ENCODE measurements around the gene ZNF579. TPM values are rescaled to one million over a fixed set of nuclear protein-coding genes. Genes with fewer than 3 reads are reported as not detected.

ZNF579 gene
- under 1 TPM in 2 of 3 donors, not detected in 1; 0.19 to 0.64 TPM for polyA plus RNA-seq

GRCh38 chr19:55580628-55581144, at the start of gene ZNF579:
TSS of gene ZNF579 (minus strand) at chr19:55580848. CDS start at chr19:55579639, 1,209 bp downstream.
- Mint-ChIP-seq H3K36me3 (peaks cover 4 to 14% (median 14%) of the 10 kb centered on the region in 3 donors), H3K9me3 (no peaks in the 10 kb centered on the region), H3K27me3 (ENCODE audit: low read depth in 3 of 3) (peaks cover 8 to 9% (median 9%) of the 10 kb centered on the region in 3 donors), H3K4me1 (peaks cover 28% of the 10 kb centered on the region in 2 donors), H3K27ac (peak within 1 kb of the TSS; percentile 91 to 95 (median 94)), H3K4me3 (peak within 1 kb of the TSS; percentile 87 to 97 (median 93))
- DNase-seq = peak; percentile 69 to 74 (median 73)

- DNase-seq = peak in 1 of 3 donors; percentile 13
Observed at GRCh38 chr19:55626350-55626749, 45.7 kb upstream of the ZNF579 start.

GRCh38 chr19:55625004-55625326, 44.3 kb upstream of the ZNF579 start:
- Mint-ChIP-seq H3K4me3 (peak overlapping the region; percentile 85 to 94 (median 88)), H3K4me1 (peaks cover 22 to 28% of the 10 kb centered on the region in 2 donors)
- DNase-seq = no peak

More at GRCh38 chr19:55626350-55626749, 45.7 kb upstream of the ZNF579 start:
- H3K27me3 Mint-ChIP-seq (ENCODE audit: low read depth in 3 of 3) = peaks cover 5 to 10% (median 8%) of the 10 kb centered on the region in 3 donors
- H3K36me3 Mint-ChIP-seq = peaks cover 0 to 4% (median 4%) of the 10 kb centered on the region in 3 donors
- peaks cover 15 to 20% of the 10 kb centered on the region in 2 donors for H3K4me1 Mint-ChIP-seq
- peak overlapping the region in 1 of 6 donors; percentile 29 for H3K27ac Mint-ChIP-seq
- H3K4me3 Mint-ChIP-seq = peak overlapping the region in 1 of 5 donors; percentile 29
- H3K9me3 Mint-ChIP-seq = no peaks in the 10 kb centered on the region

GRCh38 chr19:55624109-55625003, 43.7 kb upstream of the ZNF579 start, which contains the start of gene ZNF784:
TSS of gene ZNF784 (minus strand) at chr19:55624566. CDS start at chr19:55624561, 5 bp downstream.
- peak; percentile 92 to 94 (median 93) for DNase-seq
- Mint-ChIP-seq H3K9me3 (no peaks in the 10 kb centered on the region), H3K27ac (peak within 1 kb of the TSS; percentile 80 to 98 (median 96)), H3K4me3 (peak within 1 kb of the TSS; percentile 85 to 94 (median 88)), H3K36me3 (peaks cover 0 to 4% (median 4%) of the 10 kb centered on the region in 3 donors), H3K4me1 (peaks cover 22 to 28% of the 10 kb centered on the region in 2 donors), H3K27me3 (ENCODE audit: low read depth in 3 of 3) (peaks cover 5 to 10% (median 8%) of the 10 kb centered on the region in 3 donors)

More at GRCh38 chr19:55625004-55625326, 44.3 kb upstream of the ZNF579 start:
- Mint-ChIP-seq H3K27me3 (ENCODE audit: low read depth in 3 of 3) (peaks cover 5 to 10% (median 8%) of the 10 kb centered on the region in 3 donors), H3K9me3 (no peaks in the 10 kb centered on the region), H3K36me3 (peaks cover 0 to 4% (median 4%) of the 10 kb centered on the region in 3 donors), H3K27ac (peak overlapping the region; percentile 80 to 98 (median 96))

GRCh38 chr19:55623561-55623960, 42.9 kb upstream of the ZNF579 start:
- H3K4me1 Mint-ChIP-seq = peaks cover 22 to 28% of the 10 kb centered on the region in 2 donors
- no peak for DNase-seq
- no peaks in the 10 kb centered on the region for H3K9me3 Mint-ChIP-seq
- H3K27me3 Mint-ChIP-seq (ENCODE audit: low read depth in 3 of 3) = peaks cover 5 to 10% (median 8%) of the 10 kb centered on the region in 3 donors
- H3K4me3 Mint-ChIP-seq = peak overlapping the region in 2 of 5 donors; percentile 92 to 94
- peak overlapping the region in 5 of 6 donors; percentile 52 to 97 (median 86) for H3K27ac Mint-ChIP-seq
- H3K36me3 Mint-ChIP-seq = peaks cover 0 to 4% (median 4%) of the 10 kb centered on the region in 3 donors

GRCh38 chr19:55623130-55623529, 42.5 kb upstream of the ZNF579 start:
- no peak for DNase-seq
- peak overlapping the region in 2 of 6 donors; percentile 26 to 62 for H3K27ac Mint-ChIP-seq
- peaks cover 5 to 10% (median 8%) of the 10 kb centered on the region in 3 donors for H3K27me3 Mint-ChIP-seq (ENCODE audit: low read depth in 3 of 3)
- H3K9me3 Mint-ChIP-seq = no peaks in the 10 kb centered on the region
- peaks cover 22 to 28% of the 10 kb centered on the region in 2 donors for H3K4me1 Mint-ChIP-seq
- no peak overlapping the region for H3K4me3 Mint-ChIP-seq
- peaks cover 0 to 4% (median 4%) of the 10 kb centered on the region in 3 donors for H3K36me3 Mint-ChIP-seq

- peaks cover 22 to 30% of the 10 kb centered on the region in 2 donors for H3K4me1 Mint-ChIP-seq
- H3K27ac Mint-ChIP-seq = peak overlapping the region in 1 of 6 donors; percentile 69
- no peaks in the 10 kb centered on the region for H3K9me3 Mint-ChIP-seq
- no peak overlapping the region for H3K4me3 Mint-ChIP-seq
- H3K36me3 Mint-ChIP-seq = peaks cover 0 to 6% (median 4%) of the 10 kb centered on the region in 3 donors
- H3K27me3 Mint-ChIP-seq (ENCODE audit: low read depth in 3 of 3) = peaks cover 5 to 10% (median 8%) of the 10 kb centered on the region in 3 donors
- DNase-seq = no peak
Observed at GRCh38 chr19:55622242-55622969, 41.8 kb upstream of the ZNF579 start.

GRCh38 chr19:55621673-55622231, 41.1 kb upstream of the ZNF579 start:
- H3K9me3 Mint-ChIP-seq = no peaks in the 10 kb centered on the region
- peaks cover 22 to 33% of the 10 kb centered on the region in 2 donors for H3K4me1 Mint-ChIP-seq
- H3K27ac Mint-ChIP-seq = no peak overlapping the region
- H3K4me3 Mint-ChIP-seq = no peak overlapping the region
- H3K27me3 Mint-ChIP-seq (ENCODE audit: low read depth in 3 of 3) = peaks cover 5 to 12% (median 8%) of the 10 kb centered on the region in 3 donors
- peaks cover 0 to 8% (median 4%) of the 10 kb centered on the region in 3 donors for H3K36me3 Mint-ChIP-seq
- no peak for DNase-seq

GRCh38 chr19:55621205-55621672, 40.6 kb upstream of the ZNF579 start:
- DNase-seq = no peak
- no peak overlapping the region for H3K27ac Mint-ChIP-seq
- H3K36me3 Mint-ChIP-seq = peaks cover 0 to 8% (median 4%) of the 10 kb centered on the region in 3 donors
- peaks cover 22 to 33% of the 10 kb centered on the region in 2 donors for H3K4me1 Mint-ChIP-seq
- peaks cover 5 to 12% (median 8%) of the 10 kb centered on the region in 3 donors for H3K27me3 Mint-ChIP-seq (ENCODE audit: low read depth in 3 of 3)
- H3K4me3 Mint-ChIP-seq = no peak overlapping the region
- H3K9me3 Mint-ChIP-seq = no peaks in the 10 kb centered on the region

- H3K36me3 Mint-ChIP-seq = peaks cover 0 to 8% (median 4%) of the 10 kb centered on the region in 3 donors
- H3K4me3 Mint-ChIP-seq = no peak overlapping the region
- peaks cover 5 to 12% (median 8%) of the 10 kb centered on the region in 3 donors for H3K27me3 Mint-ChIP-seq (ENCODE audit: low read depth in 3 of 3)
- no peaks in the 10 kb centered on the region for H3K9me3 Mint-ChIP-seq
- H3K27ac Mint-ChIP-seq = peak overlapping the region in 1 of 6 donors; percentile 33
- peaks cover 22 to 33% of the 10 kb centered on the region in 2 donors for H3K4me1 Mint-ChIP-seq
- no peak for DNase-seq
Observed at GRCh38 chr19:55620410-55621204, 40.0 kb upstream of the ZNF579 start.

- Mint-ChIP-seq H3K36me3 (peaks cover 0 to 8% (median 4%) of the 10 kb centered on the region in 3 donors), H3K4me3 (no peak overlapping the region), H3K9me3 (no peaks in the 10 kb centered on the region), H3K4me1 (peaks cover 15 to 24% of the 10 kb centered on the region in 2 donors), H3K27ac (peak overlapping the region in 1 of 6 donors; percentile 44), H3K27me3 (ENCODE audit: low read depth in 3 of 3) (peaks cover 0 to 7% (median 4%) of the 10 kb centered on the region in 3 donors)
- no peak for DNase-seq
Observed at GRCh38 chr19:55619286-55619685, 38.6 kb upstream of the ZNF579 start.

GRCh38 chr19:55618426-55618825, 37.8 kb upstream of the ZNF579 start:
- peak overlapping the region in 1 of 6 donors; percentile 22 for H3K27ac Mint-ChIP-seq

More at GRCh38 chr19:55618426-55618825, 37.8 kb upstream of the ZNF579 start:
- Mint-ChIP-seq H3K9me3 (no peaks in the 10 kb centered on the region), H3K27me3 (ENCODE audit: low read depth in 3 of 3) (peaks cover 0 to 2% (median 0%) of the 10 kb centered on the region in 3 donors), H3K4me1 (peaks cover 9 to 16% of the 10 kb centered on the region in 2 donors), H3K4me3 (no peak overlapping the region), H3K36me3 (peaks cover 0 to 6% (median 2%) of the 10 kb centered on the region in 3 donors)
- DNase-seq = no peak

All from immature natural killer cell (primary cell).